GM18520 (cell line): Measurements from ENCODE around the gene PSMD3.

Experiments used
- ATAC-seq: cut with Tn5 transposase; IDR thresholded peaks from one replicate; pipeline ENCODE4 v1.9.1; 2021; ENCODE audit not compliant: unreplicated experiment

The PSMD3 gene

GRCh38 chr17:40020146-40020545 is 39.5 kb downstream of the PSMD3 start:
- ATAC-seq: no peak

- ATAC-seq: no peak
Measured at GRCh38 chr17:40021451-40021971, 40.9 kb downstream of the PSMD3 start.

- ATAC-seq: no peak
Measured at GRCh38 chr17:40022497-40022896, 41.9 kb downstream of the PSMD3 start.

DNA sequence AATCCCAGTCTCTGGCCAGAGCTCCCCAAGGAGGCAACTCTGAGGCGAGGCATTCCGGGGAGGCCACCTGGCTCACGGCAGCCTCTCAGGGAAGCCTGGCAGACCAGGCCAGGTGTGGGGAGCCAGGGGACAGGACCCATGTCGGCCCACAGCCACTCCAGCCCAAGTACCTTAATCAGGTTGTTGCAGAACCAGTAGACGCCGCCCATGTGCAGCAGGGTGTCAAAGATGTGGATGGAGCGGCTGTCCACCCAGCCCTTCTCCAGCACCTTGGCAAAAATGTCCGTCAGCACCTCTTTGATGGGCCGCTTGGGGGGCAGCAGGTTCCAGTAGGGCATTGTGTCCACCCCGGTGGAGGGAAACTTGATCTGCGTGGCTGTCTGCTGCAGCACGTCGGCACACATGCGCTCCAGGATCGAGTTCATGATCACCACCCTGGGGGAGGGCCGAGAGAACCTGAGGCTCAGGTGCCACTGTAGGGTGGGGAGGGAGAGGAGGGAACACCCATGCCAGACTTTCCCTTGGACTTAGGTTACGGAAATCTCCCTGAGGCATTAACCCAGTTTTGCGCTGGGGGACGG is 42.4 kb downstream of the PSMD3 start:
- ATAC-seq: no peak

GRCh38 chr17:40023590-40024292 is 43.1 kb downstream of the PSMD3 start:
- ATAC-seq: no peak

DNA sequence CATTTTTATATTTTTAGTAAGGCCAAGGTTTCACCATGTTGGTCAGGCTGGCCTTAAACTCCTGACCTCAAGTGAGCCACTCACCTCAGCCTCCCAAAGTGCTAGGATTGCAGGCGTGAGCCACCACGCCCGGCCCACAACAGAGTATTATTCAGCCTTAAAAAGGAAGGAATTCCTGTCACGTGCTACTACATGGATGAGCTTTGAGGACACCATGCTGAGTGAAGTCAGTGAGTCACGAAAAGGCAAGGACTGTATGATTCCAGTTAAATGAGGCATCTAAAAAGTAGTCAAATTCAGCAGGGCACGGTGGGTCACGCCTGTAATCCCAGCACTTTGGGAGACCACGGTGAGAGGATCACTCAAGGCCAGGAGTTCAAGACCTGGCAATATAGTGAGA is 44.3 kb downstream of the PSMD3 start:
- ATAC-seq: no peak

- no peak for ATAC-seq
Measured at GRCh38 chr17:40025559-40025958, 45.0 kb downstream of the PSMD3 start.

DNA sequence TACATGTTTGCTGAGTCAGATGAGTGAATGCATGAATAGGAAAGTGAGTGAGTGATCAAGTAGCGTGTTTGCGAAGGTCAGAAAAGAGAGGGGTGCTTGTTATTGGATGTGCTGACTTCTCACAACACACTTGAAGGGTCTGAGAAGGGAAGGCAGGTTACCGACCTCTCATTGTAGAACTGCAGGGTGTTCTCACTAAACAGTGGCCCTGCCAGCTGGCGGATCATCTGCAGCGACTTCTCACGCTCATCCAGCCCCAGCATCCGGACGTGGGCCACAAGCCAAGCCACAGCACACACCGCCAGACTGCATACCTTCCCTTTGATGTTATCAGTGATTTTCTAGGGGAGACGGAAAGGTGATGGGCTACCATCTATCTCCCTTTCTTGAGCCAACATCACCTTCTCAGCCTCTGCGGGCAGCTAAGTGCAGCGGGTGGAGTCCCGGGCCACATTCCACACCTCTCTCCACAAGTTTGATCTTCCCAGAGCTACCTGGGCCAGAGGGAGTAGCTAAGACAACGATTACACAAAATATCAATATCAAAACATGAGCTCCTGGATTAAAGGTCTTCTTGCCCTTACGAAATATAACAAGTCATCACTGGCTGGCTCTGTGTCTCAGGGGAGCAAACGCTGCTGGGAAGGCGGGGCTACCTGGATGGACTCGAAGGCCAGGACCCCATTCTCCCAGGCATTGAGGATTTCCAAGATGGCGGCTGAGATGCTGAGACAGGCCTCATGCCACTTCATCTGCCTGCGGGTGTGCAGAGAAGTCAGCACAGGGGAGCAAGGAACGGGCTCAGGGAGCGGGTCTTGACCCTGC is 45.6 kb downstream of the PSMD3 start:
- no peak for ATAC-seq

GRCh38 chr17:40026816-40027613 is 46.4 kb downstream of the PSMD3 start:
- ATAC-seq: no peak

- no peak for ATAC-seq
Measured at GRCh38 chr17:40027614-40028012, 47.0 kb downstream of the PSMD3 start.

- ATAC-seq: no peak
Measured at GRCh38 chr17:40028595-40028994, 48.0 kb downstream of the PSMD3 start.

DNA sequence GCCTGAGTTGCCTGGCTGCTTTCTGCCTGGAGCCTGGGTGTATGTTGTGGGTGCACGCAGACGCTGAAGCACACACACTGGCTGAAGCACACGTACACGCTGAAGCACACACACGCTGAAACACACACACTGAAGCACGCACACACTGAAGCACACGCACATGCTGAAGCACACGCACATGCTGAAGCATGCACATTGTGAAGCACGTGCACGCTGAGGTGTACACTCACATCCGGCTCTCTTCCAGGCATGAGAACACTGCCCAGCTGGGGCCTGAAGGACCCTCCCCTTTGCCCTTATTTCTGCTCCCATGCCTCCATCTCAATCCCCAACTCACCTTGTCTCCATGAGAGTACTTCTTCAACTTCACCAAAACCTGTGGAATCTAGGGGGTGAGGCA is 51.1 kb downstream of the PSMD3 start:
- ATAC-seq: no peak

- no peak for ATAC-seq
Measured at GRCh38 chr17:40032322-40033320, 52.0 kb downstream of the PSMD3 start.

DNA sequence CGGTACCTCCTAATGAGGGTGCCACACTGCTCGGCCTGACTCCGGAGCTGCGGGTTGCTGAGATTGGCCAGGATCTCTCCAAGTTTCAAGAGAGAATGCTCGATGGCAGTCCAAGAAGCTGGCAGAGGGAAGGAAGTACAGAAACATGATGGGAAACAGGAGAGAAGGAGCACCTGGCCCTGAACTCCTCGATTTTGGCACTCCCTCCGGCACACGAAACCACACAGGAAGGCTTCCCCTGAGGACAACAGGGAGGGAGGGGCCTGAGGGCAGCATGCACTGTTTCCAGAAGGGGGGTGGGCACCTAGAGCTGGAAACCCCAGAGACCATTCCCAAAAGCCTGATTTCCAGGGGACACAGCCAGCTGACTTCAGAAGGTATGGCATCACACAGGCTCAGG is 52.7 kb downstream of the PSMD3 start:
- no peak for ATAC-seq

DNA sequence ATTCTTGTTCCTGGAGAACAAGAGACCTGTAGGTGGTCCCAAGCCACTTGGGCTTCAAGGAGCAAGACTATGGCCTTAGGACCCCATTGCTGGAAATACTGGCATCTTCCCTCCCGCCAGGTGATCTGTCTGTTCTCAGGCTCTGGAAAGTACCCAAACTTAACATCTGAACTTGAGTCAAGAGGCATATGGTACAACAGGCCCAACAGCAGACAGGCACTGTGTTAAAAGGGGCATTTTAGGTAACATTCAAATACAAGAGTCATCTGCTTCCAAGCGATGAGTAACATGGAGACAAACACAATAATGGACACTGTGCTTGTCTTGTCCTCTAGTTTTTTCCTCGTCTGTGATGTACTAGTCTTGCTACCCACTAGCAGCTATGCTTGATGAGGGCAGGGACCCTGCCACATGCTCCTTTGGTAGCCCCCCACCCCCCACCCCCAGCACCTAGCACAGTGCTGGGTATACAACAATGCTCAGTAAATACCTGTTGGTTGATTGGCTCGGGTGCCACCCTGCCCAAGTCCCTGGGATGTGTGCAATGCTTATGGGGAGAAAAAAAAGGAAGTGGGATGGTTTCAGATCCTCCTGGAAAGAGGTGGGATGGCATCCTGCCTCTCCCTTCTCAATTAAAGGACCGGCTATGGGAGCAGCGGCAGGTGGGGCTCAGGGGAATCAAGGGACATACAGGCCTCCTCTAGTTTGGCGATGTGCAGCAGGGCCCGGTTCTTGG is 54.0 kb downstream of the PSMD3 start:
- no peak for ATAC-seq

- no peak for ATAC-seq
Measured at GRCh38 chr17:40035162-40035559, 54.6 kb downstream of the PSMD3 start.

DNA sequence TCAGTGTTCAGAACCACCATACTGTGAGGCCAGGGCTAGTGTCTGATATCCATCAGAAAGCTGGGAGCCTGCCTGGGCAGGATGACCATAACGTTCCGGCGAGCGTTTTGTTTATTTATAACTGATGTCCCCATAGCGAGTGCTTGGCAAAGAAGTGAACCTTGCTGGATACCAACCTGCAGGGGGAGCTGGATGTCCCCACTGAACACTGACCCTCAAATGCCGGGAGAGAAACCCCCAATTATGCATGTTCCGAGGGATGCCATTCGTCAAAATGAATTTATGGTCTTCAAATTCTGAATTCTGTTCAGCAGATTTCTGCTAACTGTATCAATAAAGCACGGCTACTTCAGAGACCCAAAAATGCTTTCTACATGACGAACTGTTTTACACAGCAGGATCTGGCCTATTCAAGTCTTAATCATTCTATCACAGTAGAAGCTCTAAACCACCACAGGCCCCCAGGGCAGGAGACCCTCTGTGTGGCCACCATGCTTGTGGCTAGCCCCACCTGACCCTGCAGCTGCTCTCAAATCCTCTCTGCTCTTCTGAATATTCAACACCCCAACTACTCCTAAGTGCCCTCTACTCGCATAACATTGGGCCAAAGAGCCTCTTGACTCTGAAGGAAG is 58.4 kb downstream of the PSMD3 start:
- no peak for ATAC-seq

DNA sequence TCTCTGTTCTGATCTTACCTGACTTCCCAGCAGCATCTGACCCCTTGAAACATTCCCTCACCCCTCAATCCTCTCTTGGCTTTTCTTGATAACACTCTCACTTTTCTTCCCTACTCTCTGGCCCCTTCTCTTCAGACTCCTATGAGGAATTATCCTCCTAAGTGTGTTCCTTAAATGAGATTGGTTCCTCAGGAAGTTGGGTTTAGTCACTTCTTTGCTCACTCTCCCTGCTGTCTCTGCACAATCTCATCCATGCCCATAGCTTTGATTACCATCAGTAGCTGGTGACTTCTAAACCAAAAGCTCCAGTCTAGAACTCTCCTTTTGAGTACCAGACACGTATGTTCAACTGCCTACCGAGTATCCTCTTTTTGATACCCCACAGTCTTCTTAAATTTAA is 60.6 kb downstream of the PSMD3 start:
- ATAC-seq: no peak
